Right lobe of liver (tissue), 4 donors: ENCODE results near the gene ZRANB1.

Source experiments
- CTCF ChIP-seq, 4 donors: fragments of 200-600 bp in 3 of 4; fragments of 450-650 bp in 1 of 4; IDR thresholded peaks; one replicate each; pipeline versions ENCODE4 v1.5.1 to v1.8.0; 2016 to 2022; ENCODE audit warnings: antibody characterized with exemption in 4 of 4, mild to moderate bottlenecking in 2 of 4
- POLR2A ChIP-seq: fragments of 450-650 bp; IDR thresholded peaks from one replicate; pipeline ENCODE4 v1.6.1; 2017; ENCODE audit warnings: antibody characterized with exemption, mild to moderate bottlenecking
- donor health status: DM: no; HTN: no; CAD: no.
- donor health status: DM: no; HTN: no; CAD: no.
- donor health status: DM: no; HTN: yes; CAD: no.

GRCh38 chr10:124899151-124899550, 42.8 kb upstream of the ZRANB1 start:
- TF ChIP-seq CTCF (IDR thresholded peaks at IDR 0.05) = no peak
- TF ChIP-seq POLR2A = no peak
